Activated naive CD4-positive, alpha-beta T cell (primary cell): Measurements from ENCODE around the gene LONP2.
"Not testable (repeated sequence)": the region's sequence is repeated elsewhere in the genome, so short reads cannot be mapped to it uniquely, and the experiment has no call there.

Source experiments
- DNase-seq, 4 experiments: peaks; one replicate each; lab custom pipeline; 2025; lab: John Stamatoyannopoulos, UW

Gene LONP2

GRCh38 chr16:48395375-48395774 lies 151.3 kb downstream of the LONP2 start:
- no peak for DNase-seq

- not testable (repeated sequence) for DNase-seq
Observed at GRCh38 chr16:48402547-48402946, 158.4 kb downstream of the LONP2 start.

GRCh38 chr16:48405153-48405552 lies 161.1 kb downstream of the LONP2 start:
- DNase-seq, result no peak

DNA sequence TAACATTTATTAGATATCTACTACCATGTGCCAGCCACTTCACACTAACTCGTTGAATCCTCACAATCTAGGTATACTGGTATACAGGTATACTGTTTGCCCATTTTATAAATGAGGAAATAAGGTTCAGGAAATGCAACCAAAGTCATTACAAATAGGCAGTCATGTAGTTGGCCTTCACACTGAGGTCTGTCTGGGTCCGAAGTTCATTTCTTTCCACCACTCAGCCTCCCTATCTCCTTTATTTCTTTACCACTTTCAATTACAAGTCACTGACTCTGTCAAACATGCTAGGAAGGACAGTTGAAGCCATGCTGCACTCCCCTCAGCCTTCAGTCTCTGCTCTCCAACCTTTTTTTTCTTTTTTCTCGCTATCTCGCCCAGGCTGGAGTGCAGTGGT lies 161.8 kb downstream of the LONP2 start:
- DNase-seq, result no peak
